Measurements from ENCODE around the gene SLC9A1.

The SLC9A1 gene

DNA sequence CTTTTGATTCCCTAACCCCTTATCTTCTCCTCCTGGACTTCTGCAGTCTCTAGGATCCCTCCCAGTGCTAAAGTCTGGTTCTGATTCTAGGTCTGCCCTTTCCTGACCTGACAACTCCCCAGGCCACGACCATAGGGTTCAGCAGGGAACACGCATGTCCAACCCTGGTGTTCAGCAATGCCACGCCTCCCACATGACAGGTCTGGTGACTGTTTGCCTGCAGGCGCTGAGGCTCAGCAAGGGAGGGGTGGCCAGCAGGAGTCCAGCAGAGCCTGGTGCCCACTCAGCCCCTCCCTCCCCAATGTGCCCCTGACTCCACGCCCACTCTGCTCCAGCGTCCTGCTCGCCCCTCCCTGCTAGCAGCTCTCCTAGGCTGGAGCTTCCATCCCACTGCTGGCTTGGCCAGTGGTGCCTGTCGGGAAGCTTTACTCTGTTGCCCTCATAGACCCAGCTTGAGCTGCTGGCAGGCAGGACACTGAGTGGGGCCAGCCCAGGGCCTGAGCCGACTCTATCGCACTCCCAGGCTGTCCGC, 17.3 kb downstream of the SLC9A1 start (continued):
- TF ChIP-seq PPARA (CRISPR knock-in tag; IDR thresholded peaks at IDR 0.05; ENCODE audit: borderline replicate concordance) (no peak), ISL1 (CRISPR knock-in tag; IDR thresholded peaks at IDR 0.05) (no peak), ESRRG (CRISPR knock-in tag; IDR thresholded peaks at IDR 0.05) (no peak), ZNF565 (CRISPR knock-in tag; conservative IDR thresholded peaks at IDR 0.05; ENCODE audit: low read depth) (no peak)

DNA sequence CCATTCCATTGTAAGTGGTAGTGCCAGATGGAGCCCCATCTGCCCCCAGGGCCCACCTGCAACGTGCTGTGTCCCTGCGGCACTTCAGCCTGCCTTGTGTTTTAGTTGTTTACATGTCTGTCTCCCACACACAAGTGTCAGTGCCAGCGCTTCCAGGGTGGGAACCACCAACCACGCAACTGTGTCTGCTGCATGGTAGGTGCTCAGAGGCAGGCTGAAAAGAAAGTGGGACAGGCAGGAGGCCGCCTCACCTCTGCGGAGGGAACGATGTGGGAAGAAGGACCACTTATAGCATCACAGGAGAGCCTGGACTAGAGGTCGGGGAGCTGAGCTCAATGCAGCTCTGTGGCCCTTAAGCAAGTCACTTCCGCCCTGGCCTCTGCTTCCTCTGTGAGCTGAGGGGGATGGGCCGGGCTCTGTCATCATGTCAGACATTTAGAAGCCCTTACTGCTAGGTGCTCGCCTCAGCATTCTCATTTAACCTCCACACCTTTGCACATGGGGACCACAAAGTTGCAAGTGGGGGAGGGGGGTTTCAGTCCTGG, 17.9 kb downstream of the SLC9A1 start:
- ATAC-seq, result no peak; the same call in 2 of the 3 replicates
- TF ChIP-seq TSHZ2 (CRISPR knock-in tag; IDR thresholded peaks at IDR 0.05) (no peak), GLIS3 (CRISPR knock-in tag; IDR thresholded peaks at IDR 0.05) (no peak), OSR1 (CRISPR knock-in tag; IDR thresholded peaks at IDR 0.05) (no peak), ESRRG (CRISPR knock-in tag; IDR thresholded peaks at IDR 0.05) (no peak), ZNF8 (CRISPR knock-in tag; IDR thresholded peaks at IDR 0.05) (no peak), ZFP3 (CRISPR knock-in tag; IDR thresholded peaks at IDR 0.05) (no peak), CSDC2 (CRISPR knock-in tag; IDR thresholded peaks at IDR 0.05) (no peak), PPARA (CRISPR knock-in tag; IDR thresholded peaks at IDR 0.05; ENCODE audit: borderline replicate concordance) (no peak), ZNF70 (CRISPR knock-in tag; IDR thresholded peaks at IDR 0.05) (no peak), SNAI2 (CRISPR knock-in tag; IDR thresholded peaks at IDR 0.05) (no peak)
- TF ChIP-seq, protein P1, sequence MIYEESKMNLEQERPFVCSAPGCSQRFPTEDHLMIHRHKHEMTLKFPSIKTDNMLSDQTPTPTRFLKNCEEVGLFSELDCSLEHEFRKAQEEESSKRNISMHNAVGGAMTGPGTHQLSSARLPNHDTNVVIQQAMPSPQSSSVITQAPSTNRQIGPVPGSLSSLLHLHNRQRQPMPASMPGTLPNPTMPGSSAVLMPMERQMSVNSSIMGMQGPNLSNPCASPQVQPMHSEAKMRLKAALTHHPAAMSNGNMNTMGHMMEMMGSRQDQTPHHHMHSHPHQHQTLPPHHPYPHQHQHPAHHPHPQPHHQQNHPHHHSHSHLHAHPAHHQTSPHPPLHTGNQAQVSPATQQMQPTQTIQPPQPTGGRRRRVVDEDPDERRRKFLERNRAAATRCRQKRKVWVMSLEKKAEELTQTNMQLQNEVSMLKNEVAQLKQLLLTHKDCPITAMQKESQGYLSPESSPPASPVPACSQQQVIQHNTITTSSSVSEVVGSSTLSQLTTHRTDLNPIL (CRISPR knock-in tag; IDR thresholded peaks at IDR 0.05; ENCODE audit: low read depth), result no peak

GRCh38 chr1:27136236-27136551, 18.7 kb downstream of the SLC9A1 start:
- peak; percentile 54 for ATAC-seq
- TF ChIP-seq TOX (CRISPR knock-in tag; IDR thresholded peaks at IDR 0.05; ENCODE audit: borderline replicate concordance) (no peak), ZNF8 (CRISPR knock-in tag; IDR thresholded peaks at IDR 0.05) (no peak), ESRRG (CRISPR knock-in tag; IDR thresholded peaks at IDR 0.05) (no peak), PATZ1 (CRISPR knock-in tag; IDR thresholded peaks at IDR 0.05; ENCODE audit: borderline replicate concordance) (no peak), ARNTL (CRISPR knock-in tag; IDR thresholded peaks at IDR 0.05; ENCODE audit: borderline replicate concordance, low read depth) (no peak), SNAI2 (CRISPR knock-in tag; IDR thresholded peaks at IDR 0.05) (no peak), RARB (CRISPR knock-in tag; IDR thresholded peaks at IDR 0.05) (no peak), TSHZ2 (CRISPR knock-in tag; IDR thresholded peaks at IDR 0.05) (no peak)
- TF ChIP-seq, protein P1 (CRISPR knock-in tag; IDR thresholded peaks at IDR 0.05; ENCODE audit: low read depth), result no peak

Data from SK-N-SH treated with all-trans-retinoic acid at 6 μM for 48 hours (cell line).